ENCODE data around the gene GCK. TPM values are rescaled to one million over a fixed set of nuclear protein-coding genes. Genes with fewer than 3 reads are reported as not detected.

Gene GCK
- total RNA-seq, 3 donors from 2014 or later, result 0.48 to 1.6 TPM; not detected in 1

- DNase-seq (ENCODE audit: low spot score in 2 of 2), result no peak
- intact Hi-C loops (cut with DNase I; ENCODE audit: low total_unique reads), result no loop called here
- no peaks in the 10 kb centered on the region for H3K9me3 ChIP-seq
- no peaks in the 10 kb centered on the region for H3K27me3 ChIP-seq
- H3K4me1 ChIP-seq, result no peaks in the 10 kb centered on the region
- no peak for TF ChIP-seq POLR2A (IDR thresholded peaks at IDR 0.05)
- no peak for TF ChIP-seq POLR2AphosphoS5 (IDR thresholded peaks at IDR 0.05)
- H3K4me3 ChIP-seq, result no peak overlapping the region
- no peak overlapping the region for H3K27ac ChIP-seq
- H3K36me3 ChIP-seq, result no peaks in the 10 kb centered on the region
These were observed 91.9 kb downstream of the GCK start for GRCh38 chr7:44097064-44097932.

DNA sequence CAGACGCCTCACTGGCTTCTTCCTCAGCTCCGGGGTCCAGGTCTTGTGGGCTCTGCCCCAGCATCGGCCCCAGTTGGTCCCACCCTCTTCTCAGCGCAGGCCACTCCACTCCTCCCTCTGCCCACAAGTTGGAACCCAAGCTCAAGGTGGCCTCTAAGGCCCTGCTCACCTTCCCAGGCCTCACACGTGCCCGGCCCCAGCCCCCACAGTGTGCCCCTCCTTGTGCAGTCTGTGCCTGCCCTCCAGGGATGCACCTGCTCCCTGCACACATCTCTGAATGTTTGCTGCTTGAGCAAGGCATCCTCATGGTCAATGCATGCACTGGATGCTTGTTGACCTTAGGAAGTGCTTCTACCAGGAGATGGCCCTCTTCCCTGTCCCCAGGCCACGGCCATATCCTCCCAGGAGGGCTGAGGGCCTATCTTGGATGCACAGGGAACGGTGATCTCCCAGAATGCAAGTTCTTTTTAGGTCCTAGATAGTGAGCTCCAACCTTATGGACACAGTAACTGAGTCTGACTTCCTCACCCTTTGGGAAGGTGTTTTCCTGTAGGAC lies 92.8 kb downstream of the GCK start:
- no peaks in the 10 kb centered on the region for H3K27me3 ChIP-seq
- no peaks in the 10 kb centered on the region for H3K36me3 ChIP-seq
- intact Hi-C loops (cut with DNase I; ENCODE audit: low total_unique reads), result no loop called here
- peak overlapping the region in 1 of 2 donors; percentile 50 for H3K27ac ChIP-seq
- no peaks in the 10 kb centered on the region for H3K4me1 ChIP-seq
- H3K4me3 ChIP-seq, result no peak overlapping the region
- DNase-seq (ENCODE audit: low spot score in 2 of 2), result no peak
- no peak for TF ChIP-seq POLR2AphosphoS5 (IDR thresholded peaks at IDR 0.05)
- no peaks in the 10 kb centered on the region for H3K9me3 ChIP-seq

DNA sequence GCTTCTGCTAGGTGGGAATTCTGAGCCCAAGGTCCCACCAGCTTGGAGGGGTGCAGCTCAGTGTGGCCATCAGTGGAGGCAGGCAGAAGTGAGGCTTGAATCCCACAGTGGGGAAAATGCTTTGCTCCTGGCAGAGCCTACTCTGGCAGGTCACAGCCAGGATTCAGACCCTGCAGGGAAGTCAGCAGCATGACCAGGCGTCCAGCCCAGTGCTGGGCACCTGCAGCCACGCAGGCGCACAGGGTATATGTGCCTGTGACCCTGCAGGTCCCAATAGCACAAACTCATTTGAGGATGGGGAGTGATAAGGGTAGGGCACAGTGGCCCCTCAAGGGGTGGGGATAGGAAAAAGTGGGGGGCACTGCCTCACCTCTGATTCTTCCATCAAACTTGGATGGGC lies 93.5 kb downstream of the GCK start:
- no peak overlapping the region for H3K4me3 ChIP-seq
- no peak for DNase-seq (ENCODE audit: low spot score in 2 of 2)
- H3K9me3 ChIP-seq, result no peaks in the 10 kb centered on the region
- peak overlapping the region in 1 of 2 donors; percentile 50 for H3K27ac ChIP-seq
- H3K4me1 ChIP-seq, result no peaks in the 10 kb centered on the region
- no peaks in the 10 kb centered on the region for H3K36me3 ChIP-seq
- TF ChIP-seq CTCF (IDR thresholded peaks at IDR 0.05), result no peak
- no peak for TF ChIP-seq POLR2A (IDR thresholded peaks at IDR 0.05)
- no peak for TF ChIP-seq POLR2AphosphoS5 (IDR thresholded peaks at IDR 0.05)
- H3K27me3 ChIP-seq, result no peaks in the 10 kb centered on the region
- intact Hi-C loops (cut with DNase I; ENCODE audit: low total_unique reads), result no loop called here

- Histone ChIP-seq H3K36me3 (no peaks in the 10 kb centered on the region), H3K4me3 (no peak overlapping the region), H3K27me3 (no peaks in the 10 kb centered on the region), H3K9me3 (no peaks in the 10 kb centered on the region), H3K27ac (peak overlapping the region in 1 of 2 donors; percentile 66), H3K4me1 (no peaks in the 10 kb centered on the region)
- intact Hi-C loops (cut with DNase I; ENCODE audit: low total_unique reads), result no loop called here
- TF ChIP-seq POLR2A (IDR thresholded peaks at IDR 0.05) (no peak), POLR2AphosphoS5 (IDR thresholded peaks at IDR 0.05) (no peak), CTCF (IDR thresholded peaks at IDR 0.05) (no peak)
- DNase-seq (ENCODE audit: low spot score in 2 of 2), result no peak
These were observed 94.2 kb downstream of the GCK start for GRCh38 chr7:44094883-44095592.

DNA sequence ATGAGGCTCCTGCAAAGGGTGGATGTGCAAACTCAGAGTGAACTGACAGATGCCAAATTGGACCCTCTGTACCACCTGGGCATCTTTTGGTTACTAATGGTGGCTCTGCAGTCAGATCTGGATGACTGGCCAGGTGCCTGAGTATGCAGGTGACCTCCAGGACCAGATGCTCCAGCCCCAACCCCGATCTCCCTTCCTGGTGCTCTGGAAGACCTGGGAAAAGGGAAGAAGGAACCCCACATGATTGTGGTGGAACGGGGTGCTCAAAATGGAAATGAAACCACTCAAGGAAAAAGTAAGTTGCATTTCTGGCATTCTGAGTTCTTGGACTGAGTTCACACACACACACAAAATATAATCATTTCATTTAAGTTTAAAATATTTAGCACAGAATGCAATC lies 94.9 kb downstream of the GCK start:
- Histone ChIP-seq H3K36me3 (no peaks in the 10 kb centered on the region), H3K4me1 (no peaks in the 10 kb centered on the region), H3K9me3 (no peaks in the 10 kb centered on the region), H3K27me3 (no peaks in the 10 kb centered on the region), H3K4me3 (no peak overlapping the region), H3K27ac (peak overlapping the region in 1 of 2 donors; percentile 54)
- no peak for DNase-seq (ENCODE audit: low spot score in 2 of 2)
- intact Hi-C loops (cut with DNase I; ENCODE audit: low total_unique reads), result no loop called here
- TF ChIP-seq POLR2AphosphoS5 (IDR thresholded peaks at IDR 0.05) (no peak), POLR2A (IDR thresholded peaks at IDR 0.05) (no peak), CTCF (IDR thresholded peaks at IDR 0.05) (no peak)

Other genes starting within 250 kb of the GCK start
- gene SPDYE1, start 191.5 kb downstream of the GCK start, total RNA-seq, result not detected
- 100 to 1,000 TPM in 2 of 3 donors, 10 to 100 TPM in 1; 90.8 to 110 (median 102) TPM for gene DBNL, start 144.7 kb downstream of the GCK start, total RNA-seq
- under 1 TPM; 0.64 to 0.73 (median 0.66) TPM for gene PGAM2, start 123.9 kb downstream of the GCK start, total RNA-seq
- 10 to 100 TPM; 22.4 to 44.8 (median 31.1) TPM for gene POLM, start 106.9 kb downstream of the GCK start, total RNA-seq
- gene AEBP1, start 85.1 kb downstream of the GCK start, total RNA-seq, result 100 to 1,000 TPM in 2 of 3 donors, 10 to 100 TPM in 1; 85.6 to 300 (median 145) TPM
- 10 to 100 TPM; 38.9 to 49.8 (median 39.7) TPM for gene POLD2, start 65.9 kb downstream of the GCK start, total RNA-seq
- gene MYL7, start 48.1 kb downstream of the GCK start, total RNA-seq, result under 1 TPM in 1 of 3 donors, not detected in 2; 0.73 TPM
- 10 to 100 TPM; 40.2 to 57.0 (median 49.4) TPM for gene YKT6, start 11.5 kb upstream of the GCK start, total RNA-seq
- gene CAMK2B, start 136.2 kb upstream of the GCK start, total RNA-seq, result 1 to 10 TPM in 2 of 3 donors, not detected in 1; 2.0 to 9.2 TPM

Data from breast epithelium (tissue), 4 donors.